ENCODE data around the gene WDR27.

Gene WDR27

DNA sequence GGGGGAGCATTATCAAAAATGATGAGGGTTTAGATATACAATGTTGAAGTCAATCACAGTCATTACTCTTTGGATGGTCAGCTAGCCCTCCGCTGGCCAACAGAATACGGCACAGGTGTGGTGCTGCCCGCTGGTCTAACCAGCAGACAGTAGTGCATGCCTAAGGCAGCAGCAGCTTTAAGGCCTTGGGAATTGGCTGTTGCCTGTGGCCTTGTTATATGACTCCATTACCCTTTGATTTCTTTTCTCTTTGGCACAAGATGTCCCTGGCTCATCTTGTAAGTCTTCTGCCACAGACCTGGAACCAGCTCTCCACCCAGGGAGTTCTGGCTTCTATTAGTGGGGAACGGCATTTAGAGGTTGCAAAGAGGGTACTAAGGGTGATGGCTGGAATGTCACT is 110.2 kb downstream of the WDR27 start:
- TF ChIP-seq TAF1 (IDR thresholded peaks at IDR 0.05; ENCODE audit: borderline replicate concordance, insufficient read depth, low read length) (no peak), POLR2AphosphoS5 (IDR thresholded peaks at IDR 0.05; ENCODE audit: low read depth, low read length) (no peak)

DNA sequence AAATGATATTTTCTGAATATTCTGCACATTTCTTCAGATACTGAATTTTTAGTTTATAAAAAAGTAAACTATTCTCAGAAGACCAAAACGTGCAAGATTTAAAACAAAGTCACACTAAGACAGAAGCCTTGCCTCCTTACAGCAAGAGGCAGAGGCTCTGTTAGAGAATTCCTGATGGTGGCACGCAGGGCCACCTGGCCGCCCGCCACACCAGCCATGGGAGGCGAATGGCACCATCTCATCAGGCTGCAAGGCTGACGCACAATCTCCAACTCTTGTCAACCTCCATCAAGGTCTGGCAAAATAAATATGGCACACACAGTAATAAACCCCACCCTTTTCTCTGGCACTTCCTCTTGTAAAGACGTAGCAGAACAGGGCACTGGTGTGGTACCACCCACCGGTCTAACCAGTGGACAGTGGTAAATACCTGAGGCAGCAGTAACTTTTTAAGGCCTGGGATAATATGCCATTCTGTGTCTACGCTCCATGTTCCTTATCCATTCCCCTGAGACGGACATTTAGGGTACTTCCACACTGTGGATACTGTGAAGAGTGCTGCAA is 111.4 kb downstream of the WDR27 start:
- TF ChIP-seq, protein P1, sequence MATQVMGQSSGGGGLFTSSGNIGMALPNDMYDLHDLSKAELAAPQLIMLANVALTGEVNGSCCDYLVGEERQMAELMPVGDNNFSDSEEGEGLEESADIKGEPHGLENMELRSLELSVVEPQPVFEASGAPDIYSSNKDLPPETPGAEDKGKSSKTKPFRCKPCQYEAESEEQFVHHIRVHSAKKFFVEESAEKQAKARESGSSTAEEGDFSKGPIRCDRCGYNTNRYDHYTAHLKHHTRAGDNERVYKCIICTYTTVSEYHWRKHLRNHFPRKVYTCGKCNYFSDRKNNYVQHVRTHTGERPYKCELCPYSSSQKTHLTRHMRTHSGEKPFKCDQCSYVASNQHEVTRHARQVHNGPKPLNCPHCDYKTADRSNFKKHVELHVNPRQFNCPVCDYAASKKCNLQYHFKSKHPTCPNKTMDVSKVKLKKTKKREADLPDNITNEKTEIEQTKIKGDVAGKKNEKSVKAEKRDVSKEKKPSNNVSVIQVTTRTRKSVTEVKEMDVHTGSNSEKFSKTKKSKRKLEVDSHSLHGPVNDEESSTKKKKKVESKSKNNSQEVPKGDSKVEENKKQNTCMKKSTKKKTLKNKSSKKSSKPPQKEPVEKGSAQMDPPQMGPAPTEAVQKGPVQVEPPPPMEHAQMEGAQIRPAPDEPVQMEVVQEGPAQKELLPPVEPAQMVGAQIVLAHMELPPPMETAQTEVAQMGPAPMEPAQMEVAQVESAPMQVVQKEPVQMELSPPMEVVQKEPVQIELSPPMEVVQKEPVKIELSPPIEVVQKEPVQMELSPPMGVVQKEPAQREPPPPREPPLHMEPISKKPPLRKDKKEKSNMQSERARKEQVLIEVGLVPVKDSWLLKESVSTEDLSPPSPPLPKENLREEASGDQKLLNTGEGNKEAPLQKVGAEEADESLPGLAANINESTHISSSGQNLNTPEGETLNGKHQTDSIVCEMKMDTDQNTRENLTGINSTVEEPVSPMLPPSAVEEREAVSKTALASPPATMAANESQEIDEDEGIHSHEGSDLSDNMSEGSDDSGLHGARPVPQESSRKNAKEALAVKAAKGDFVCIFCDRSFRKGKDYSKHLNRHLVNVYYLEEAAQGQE (IDR thresholded peaks at IDR 0.05; ENCODE audit: insufficient read depth in 1 of 2, low read depth in 2 of 2, low read length in 2 of 2): no peak
- no peak for TF ChIP-seq TAF1 (IDR thresholded peaks at IDR 0.05; ENCODE audit: borderline replicate concordance, insufficient read depth, low read length)
- no peak for TF ChIP-seq POLR2AphosphoS5 (IDR thresholded peaks at IDR 0.05; ENCODE audit: low read depth, low read length)
- TF ChIP-seq SIN3A (IDR thresholded peaks at IDR 0.05; ENCODE audit: borderline replicate concordance, insufficient read depth, low read length): no peak
- no peak for TF ChIP-seq FOXP2 (optimal IDR thresholded peaks at IDR 0.05; ENCODE audit: borderline replicate concordance, extremely low read depth, extremely low read length, insufficient read depth)

DNA sequence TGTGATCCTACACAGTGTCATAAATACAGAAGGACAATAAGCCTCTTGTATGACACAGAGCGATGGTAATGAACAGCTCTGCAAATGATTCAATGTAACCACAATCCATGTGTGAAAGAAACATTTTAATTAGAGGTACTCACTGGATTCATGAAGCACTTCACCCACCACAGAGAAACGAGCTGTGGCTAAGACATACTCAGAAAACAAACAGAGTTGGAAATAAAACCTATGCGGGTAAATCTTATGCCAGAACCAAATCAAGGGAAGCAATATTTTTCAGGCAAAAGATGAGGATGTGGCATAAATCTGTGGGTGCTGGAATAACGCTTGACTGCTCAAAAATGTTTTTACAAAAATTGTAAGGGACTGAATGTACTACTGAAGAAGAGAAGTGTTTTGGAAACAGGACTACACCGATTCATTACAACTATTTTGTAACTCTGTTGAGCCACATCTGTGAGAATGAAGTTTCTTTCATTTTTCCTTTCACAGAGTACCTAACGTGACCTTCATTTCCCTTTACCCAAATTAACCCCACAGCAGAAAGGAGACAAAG is 112.1 kb downstream of the WDR27 start:
- TF ChIP-seq POLR2AphosphoS5 (IDR thresholded peaks at IDR 0.05; ENCODE audit: low read depth, low read length) (no peak), SIN3A (IDR thresholded peaks at IDR 0.05; ENCODE audit: borderline replicate concordance, insufficient read depth, low read length) (no peak), TAF1 (IDR thresholded peaks at IDR 0.05; ENCODE audit: borderline replicate concordance, insufficient read depth, low read length) (no peak), FOXP2 (optimal IDR thresholded peaks at IDR 0.05; ENCODE audit: borderline replicate concordance, extremely low read depth, extremely low read length, insufficient read depth) (no peak)
- TF ChIP-seq, protein P1 (IDR thresholded peaks at IDR 0.05; ENCODE audit: insufficient read depth in 1 of 2, low read depth in 2 of 2, low read length in 2 of 2): no peak

DNA sequence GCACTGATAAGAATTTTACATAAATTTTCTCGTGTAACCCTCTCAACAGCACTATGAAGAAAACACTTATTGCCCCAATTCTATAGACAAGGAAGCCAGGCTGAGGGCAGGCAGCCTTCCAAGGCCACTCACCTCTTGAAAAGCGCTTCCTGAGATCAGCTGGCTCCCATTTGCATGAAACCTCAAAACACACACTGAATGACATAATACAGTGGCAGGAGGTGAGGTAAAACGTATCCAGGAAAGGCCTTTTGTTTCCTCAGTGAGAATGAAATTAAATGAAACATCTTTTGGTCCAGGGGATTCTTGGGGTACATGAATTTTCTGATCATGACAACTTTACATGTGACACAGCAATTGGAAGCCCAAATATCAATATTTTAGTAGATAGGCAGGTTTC is 112.5 kb downstream of the WDR27 start:
- TF ChIP-seq, protein P1 (IDR thresholded peaks at IDR 0.05; ENCODE audit: insufficient read depth in 1 of 2, low read depth in 2 of 2, low read length in 2 of 2): no peak
- TF ChIP-seq TAF1 (IDR thresholded peaks at IDR 0.05; ENCODE audit: borderline replicate concordance, insufficient read depth, low read length) (no peak), SIN3A (IDR thresholded peaks at IDR 0.05; ENCODE audit: borderline replicate concordance, insufficient read depth, low read length) (no peak), POLR2AphosphoS5 (IDR thresholded peaks at IDR 0.05; ENCODE audit: low read depth, low read length) (no peak), FOXP2 (optimal IDR thresholded peaks at IDR 0.05; ENCODE audit: borderline replicate concordance, extremely low read depth, extremely low read length, insufficient read depth) (no peak)

DNA sequence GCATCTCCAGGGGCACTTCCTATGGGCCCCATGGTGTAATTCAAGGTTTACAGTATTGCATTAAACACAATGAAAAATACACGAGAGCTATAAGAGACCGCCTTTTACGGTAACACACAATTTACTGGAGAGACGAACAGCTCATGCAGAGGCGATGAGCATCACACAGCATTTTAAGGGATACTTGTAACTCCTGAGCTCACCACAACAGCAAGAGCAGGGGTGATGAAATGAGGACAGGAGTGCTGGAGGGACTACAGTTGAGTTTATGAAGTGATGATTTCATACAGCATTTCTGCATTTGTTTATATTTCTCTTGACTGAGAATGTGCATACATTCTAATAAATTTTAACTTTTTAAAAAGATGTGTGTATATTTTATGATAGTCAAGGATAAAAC is 113.9 kb downstream of the WDR27 start:
- TF ChIP-seq FOXP2 (optimal IDR thresholded peaks at IDR 0.05; ENCODE audit: borderline replicate concordance, extremely low read depth, extremely low read length, insufficient read depth) (no peak), POLR2AphosphoS5 (IDR thresholded peaks at IDR 0.05; ENCODE audit: low read depth, low read length) (no peak), SIN3A (IDR thresholded peaks at IDR 0.05; ENCODE audit: borderline replicate concordance, insufficient read depth, low read length) (no peak)
- TF ChIP-seq, protein P1 (IDR thresholded peaks at IDR 0.05; ENCODE audit: insufficient read depth in 1 of 2, low read depth in 2 of 2, low read length in 2 of 2): no peak
